Daoy (cell line): Measurements from ENCODE around the gene PCGF5. TPM values are rescaled to one million over a fixed set of nuclear protein-coding genes. Genes with fewer than 3 reads are reported as not detected.
"Not testable (repeated sequence)": the region's sequence is repeated elsewhere in the genome, so short reads cannot be mapped to it uniquely, and the experiment has no call there.

Experiments
- DNase-seq: peaks from one replicate; pipeline ENCODE4 v3.0.0-alpha.2; 2015; ENCODE audit warnings: low read depth
- total RNA-seq: library from RNA; depleted of rRNA; stranded (reverse); fragments of >200 nt; shearing (Covaris generic); gene quantifications from 2 replicates; pipeline ENCODE4 v1.2.3, GENCODE V29; 2014; rRNA removed

PCGF5 gene
- 15.0 and 18.9 TPM in 2 replicates for total RNA-seq

GRCh38 chr10:91220194-91220953 is at the start of gene PCGF5:
PCGF5 (plus strand) TSS chr10:91220663; CDS start chr10:91222872, 2,209 bp downstream.
- DNase-seq, result peak; percentile 92

- no peak for DNase-seq
These were observed 49.0 kb upstream of the PCGF5 start for GRCh38 chr10:91171485-91171884.

- no peak for DNase-seq
These were observed 48.1 kb upstream of the PCGF5 start for GRCh38 chr10:91172348-91172747.

DNA sequence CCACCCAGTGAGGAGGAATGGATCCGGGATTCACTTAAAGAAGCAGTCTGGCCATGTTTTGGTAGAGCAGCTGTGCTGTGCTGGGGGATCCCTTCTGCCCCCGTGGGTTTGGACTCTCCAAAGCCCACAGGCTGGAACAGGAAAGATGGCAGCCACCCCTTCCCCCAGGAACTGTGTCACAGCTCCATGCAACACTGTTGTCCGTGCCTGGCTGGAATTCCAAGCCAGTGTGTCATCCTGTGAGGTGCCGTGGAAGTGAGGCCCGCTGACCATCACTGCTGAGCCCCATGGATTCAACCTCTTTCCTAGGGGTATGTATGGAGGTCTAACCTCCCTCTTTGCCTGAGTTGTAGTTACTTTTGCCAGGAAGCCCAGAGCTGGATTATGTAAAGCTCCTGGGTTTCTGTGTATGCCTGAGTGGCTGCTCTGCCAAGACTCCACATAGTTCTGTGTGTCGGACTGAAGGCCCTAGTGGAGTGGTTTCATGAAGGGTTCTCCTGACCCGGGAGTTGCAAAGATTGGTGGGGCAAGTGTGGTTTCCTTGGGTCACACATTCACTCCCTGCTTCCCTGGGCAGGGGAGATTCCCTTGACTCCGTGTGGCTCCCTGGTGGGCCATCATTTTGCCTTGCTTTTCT is 35.1 kb upstream of the PCGF5 start:
- peak; percentile 71 for DNase-seq

DNA sequence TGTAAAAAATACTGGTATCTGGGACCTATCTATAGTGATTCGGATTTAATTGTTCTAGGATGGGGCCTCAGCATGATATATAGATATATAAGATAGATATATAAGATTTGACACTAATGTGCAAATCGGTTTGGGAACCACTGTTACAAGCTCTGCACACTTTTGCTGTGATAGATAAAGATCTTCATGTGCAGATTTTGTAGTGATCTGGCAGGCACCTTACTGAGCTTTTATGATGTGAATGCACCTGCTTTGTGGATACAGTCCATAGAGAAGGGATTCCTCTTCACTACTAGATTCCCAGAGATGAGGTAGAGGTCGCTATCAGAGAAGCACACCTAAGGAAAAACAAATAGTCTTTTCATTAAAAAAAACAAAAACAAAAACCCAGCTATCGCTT is 33.3 kb upstream of the PCGF5 start:
- no peak for DNase-seq

GRCh38 chr10:91188010-91188409 is 32.5 kb upstream of the PCGF5 start:
- DNase-seq, result not testable (repeated sequence)

- no peak for DNase-seq
These were observed 31.6 kb upstream of the PCGF5 start for GRCh38 chr10:91188889-91189288.

GRCh38 chr10:91190388-91190870 is 30.0 kb upstream of the PCGF5 start:
- no peak for DNase-seq

DNA sequence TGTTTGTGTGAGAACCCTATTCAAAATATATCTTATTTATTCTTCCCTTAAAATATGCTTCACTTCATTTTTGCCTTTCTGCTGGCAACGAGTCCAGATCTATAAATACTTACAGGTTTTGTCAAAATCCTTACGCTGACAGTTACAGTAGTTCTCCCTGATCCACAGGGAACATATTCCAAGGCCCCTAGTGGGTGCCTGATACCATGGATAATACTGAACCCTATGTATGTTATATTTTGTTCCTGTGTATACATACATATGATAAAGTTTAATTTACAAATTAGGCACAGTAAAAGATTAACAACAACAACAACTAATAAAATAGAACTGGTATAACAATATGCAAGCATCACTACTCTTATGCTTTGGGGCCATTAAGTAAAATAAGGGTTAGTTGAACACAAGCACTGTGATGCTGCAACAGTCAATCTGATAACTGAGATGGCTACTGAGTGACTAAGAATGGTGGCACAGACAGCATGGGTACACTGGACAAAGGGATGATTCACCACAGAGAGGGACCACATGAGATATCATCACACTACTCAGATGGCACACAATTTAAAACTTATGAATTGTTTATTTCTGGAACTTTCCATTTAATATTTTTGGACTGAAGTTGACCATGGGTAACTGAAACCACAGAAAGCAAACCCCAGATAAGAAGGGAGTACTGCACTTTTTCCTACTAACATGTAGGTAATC is 29.4 kb upstream of the PCGF5 start:
- peak; percentile 49 for DNase-seq

DNA sequence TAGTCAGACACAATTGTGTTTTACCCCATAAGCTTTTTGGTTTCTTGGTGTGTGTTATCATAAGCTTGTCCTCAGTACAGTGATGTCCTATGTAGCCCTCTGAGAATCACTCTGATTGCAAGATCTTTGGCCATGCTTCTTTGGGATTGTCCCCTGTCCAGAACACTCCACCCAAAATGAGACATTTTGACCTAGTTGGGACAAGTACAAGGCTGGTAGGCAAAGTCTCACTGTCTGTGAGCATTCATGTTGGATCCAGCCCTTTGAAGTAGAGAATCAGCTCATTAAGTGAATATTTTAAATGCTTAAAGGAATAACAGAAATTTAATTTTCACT is 28.9 kb upstream of the PCGF5 start:
- DNase-seq, result no peak

DNA sequence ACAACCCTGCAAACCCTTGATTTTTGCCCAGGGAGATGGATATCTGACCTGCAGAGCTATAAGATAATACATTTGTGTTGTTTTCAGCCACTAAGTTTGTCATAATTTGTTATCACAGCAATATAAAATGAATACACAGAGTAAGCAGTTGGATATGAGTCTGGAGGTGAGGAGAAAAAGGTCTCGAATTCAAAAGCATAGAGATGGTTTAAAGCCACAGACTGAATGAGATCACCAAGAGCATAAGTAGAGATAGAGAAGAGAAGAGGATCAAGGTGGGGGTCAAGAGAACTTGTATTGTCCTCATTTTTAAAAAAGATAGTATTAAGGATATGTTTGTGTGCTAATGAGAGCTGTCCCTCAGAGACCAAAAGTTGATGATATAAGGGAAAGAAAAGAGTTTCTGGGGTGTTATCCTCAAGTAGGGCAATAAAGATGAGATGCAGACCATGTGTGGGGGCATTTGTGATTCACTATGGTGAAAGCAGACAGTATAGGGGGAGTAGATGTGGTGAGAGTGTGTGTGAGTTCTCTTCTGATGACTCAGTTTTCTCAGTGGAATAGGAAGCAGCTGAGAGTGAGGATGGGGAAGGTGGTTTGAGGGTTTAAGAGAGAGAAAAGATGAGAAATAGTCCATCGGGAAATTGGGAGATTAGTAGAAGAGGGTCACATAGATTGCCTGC is 25.8 kb upstream of the PCGF5 start:
- DNase-seq, result peak; percentile 49

GRCh38 chr10:91196268-91197048 is 24.0 kb upstream of the PCGF5 start:
- DNase-seq, result no peak

DNA sequence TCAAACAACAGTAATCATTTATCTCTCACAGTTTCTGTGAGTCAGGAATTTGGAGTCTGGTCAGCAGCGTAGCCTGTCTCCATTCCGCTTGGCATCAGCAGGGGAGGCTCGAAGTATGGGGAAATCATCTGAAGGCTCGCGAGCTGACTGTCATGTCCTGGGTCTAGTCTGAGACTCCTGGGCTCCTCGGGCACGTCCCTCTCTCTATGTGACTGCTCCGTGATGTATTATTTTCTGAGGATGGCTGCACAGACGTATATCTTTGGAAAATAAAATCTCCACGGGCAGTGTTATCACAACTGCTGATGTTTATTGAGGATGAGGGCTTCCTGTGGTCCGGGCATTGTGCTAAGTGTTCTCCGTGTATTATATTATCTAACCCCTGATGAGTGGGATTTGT is 23.3 kb upstream of the PCGF5 start:
- peak; percentile 51 for DNase-seq

DNA sequence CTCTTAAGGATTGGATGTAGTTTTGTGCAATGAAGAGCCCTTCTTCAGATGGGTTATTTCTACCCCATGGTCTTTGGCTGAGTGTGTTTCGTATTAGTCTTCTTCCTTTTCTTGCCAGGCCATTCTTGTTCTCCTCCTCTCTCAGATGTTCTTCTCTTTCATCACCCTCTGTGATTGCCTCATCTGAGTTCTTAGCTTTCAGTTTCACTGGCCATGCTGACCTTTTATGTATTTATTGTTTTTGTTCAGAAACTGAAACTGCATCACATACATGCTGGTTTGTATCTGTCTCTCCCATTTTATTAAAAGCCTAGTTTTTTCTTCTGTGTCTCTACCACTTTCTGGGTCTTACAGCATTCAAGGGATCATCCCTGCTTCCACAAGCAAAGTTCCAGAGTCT is 21.7 kb upstream of the PCGF5 start:
- DNase-seq, result peak; percentile 15

DNA sequence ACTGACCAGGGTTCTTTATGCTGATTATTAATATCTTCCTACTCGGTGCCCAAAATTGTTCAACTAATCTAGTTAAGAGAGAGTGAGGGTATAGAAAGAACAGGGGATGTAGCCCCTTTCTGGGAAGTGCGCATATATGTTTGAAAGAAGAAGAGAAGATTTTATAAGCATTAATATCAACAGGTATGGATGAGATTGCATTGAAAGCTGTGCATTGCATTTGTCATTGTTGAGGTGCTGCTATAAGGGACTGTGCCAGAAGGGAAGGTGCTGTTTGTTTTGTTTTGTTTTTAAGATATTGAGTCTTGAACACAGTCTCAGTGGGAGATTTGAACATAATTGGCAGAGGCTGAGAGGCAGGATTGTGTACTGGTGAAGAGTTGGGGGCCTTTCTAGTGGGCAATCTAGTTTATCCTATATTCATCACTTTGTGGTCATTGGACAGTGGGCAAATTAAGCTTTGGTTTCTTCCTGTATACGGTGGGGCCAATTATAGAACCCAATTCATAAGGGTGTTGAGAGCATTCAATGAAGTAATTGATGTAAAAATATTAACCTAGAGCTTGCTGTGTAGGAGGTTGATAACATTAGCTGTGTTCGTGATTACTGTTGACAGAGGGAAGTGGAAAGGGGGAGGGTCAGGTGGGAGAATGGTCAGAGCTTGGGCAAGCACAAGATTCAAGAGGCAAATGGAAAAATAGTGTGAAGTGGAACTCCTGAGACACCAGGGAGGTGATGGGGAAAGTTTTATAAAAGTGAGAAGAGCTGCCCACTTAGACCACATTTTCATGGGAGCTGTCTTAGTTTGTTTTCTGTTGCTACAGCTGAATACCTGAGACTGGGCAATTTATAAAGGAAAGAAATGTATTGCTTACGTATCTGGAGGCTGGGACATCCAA is 19.9 kb upstream of the PCGF5 start:
- DNase-seq, result no peak

GRCh38 chr10:91201213-91201996 is 19.1 kb upstream of the PCGF5 start:
- DNase-seq, result no peak

- no peak for DNase-seq
These were observed 14.0 kb upstream of the PCGF5 start for GRCh38 chr10:91206427-91206826.

DNA sequence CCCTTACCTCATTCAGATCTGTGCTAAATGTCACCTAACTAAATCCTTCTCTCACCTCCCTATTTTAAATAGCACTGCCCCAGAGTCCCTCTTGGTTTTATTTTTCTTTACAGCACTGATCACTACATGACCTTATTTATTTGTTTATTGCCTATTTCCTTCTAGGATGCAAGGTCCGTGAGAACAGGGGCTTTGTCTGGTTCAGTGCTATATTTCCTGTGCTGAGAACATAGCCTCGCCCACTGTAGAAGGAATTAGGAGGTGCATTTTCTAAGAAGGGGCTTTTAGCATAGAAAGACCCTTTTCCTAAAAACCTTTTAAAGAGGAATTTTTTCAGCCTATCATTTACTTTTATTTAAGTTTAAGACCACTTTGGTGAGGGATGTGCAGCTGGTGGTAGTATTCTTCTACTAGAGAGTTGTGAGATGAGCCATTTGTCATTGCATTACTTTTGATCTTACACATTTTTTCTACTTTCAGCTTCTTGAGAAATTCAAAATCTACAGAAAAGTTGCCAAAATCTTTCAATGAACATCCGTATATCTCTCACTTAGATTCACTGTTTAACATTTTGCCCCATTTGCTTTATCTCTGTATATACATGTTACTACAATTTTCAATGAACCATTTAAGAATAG is 13.5 kb upstream of the PCGF5 start:
- no peak for DNase-seq

DNA sequence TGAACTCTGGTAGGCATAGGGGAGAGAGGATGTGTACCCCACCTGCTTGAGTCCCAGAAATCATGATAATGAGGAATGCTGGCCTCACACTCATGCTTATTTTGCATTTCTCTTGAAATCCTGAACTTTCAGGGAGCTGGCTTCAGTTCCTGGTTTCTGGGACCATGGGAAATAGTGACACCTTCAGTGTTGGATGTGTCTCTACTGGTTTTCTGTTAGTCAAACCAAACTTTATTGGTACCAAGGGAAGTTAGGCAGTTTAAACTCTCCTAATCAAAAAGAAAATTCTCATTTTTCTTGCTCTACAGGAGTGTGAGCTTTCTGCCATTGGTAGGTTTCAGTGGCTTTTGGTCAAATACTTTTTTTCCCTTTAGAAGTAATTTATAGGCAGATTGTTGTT is 11.8 kb upstream of the PCGF5 start:
- no peak for DNase-seq
